ENCODE results near the gene ACSF2. TPM values are rescaled to one million over a fixed set of nuclear protein-coding genes. Genes with fewer than 3 reads are reported as not detected.

The ACSF2 gene
- total RNA-seq, 4 donors from 2014 or later = 97.3 to 193 (median 143) TPM

DNA sequence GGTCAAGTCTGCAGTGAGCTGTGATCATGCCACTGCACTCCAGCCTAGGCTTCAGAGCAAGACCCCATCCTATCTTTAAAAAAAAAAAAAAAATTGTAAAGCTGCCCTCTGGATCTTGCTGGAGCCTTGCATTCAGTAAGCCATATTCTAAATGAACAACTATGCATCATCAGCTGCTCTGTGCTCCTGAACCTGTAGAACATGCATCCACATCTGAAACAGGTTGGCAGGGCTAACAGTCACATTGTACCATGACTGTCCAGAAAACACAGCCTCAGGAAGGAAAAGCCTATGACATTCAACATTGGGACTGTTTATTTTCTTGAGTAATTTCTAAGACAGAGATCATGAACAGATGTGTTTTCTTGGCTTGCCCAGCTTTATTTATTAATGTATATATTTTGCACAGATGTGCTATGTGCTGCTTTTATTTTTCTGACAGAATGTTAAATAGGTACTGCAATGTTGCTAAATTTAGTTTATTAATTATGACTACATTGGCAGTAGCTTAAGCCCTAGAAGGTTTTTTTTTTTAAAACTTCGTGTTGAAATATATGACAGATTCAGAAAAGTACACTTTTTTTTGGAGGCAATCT lies 19.8 kb downstream of the ACSF2 start:
- no peak overlapping the region for H3K4me3 ChIP-seq (replicated peaks in 1 of 3)
- H3K27me3 ChIP-seq = no peaks in the 10 kb centered on the region
- DNase-seq = no peak
- 58 to 65% methylated on average over 1 of the region's 1 CpG for WGBS, 2 donors
- TF ChIP-seq, protein P1, sequence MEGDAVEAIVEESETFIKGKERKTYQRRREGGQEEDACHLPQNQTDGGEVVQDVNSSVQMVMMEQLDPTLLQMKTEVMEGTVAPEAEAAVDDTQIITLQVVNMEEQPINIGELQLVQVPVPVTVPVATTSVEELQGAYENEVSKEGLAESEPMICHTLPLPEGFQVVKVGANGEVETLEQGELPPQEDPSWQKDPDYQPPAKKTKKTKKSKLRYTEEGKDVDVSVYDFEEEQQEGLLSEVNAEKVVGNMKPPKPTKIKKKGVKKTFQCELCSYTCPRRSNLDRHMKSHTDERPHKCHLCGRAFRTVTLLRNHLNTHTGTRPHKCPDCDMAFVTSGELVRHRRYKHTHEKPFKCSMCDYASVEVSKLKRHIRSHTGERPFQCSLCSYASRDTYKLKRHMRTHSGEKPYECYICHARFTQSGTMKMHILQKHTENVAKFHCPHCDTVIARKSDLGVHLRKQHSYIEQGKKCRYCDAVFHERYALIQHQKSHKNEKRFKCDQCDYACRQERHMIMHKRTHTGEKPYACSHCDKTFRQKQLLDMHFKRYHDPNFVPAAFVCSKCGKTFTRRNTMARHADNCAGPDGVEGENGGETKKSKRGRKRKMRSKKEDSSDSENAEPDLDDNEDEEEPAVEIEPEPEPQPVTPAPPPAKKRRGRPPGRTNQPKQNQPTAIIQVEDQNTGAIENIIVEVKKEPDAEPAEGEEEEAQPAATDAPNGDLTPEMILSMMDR (IDR thresholded peaks at IDR 0.05) = no peak
- TF ChIP-seq POLR2A (IDR thresholded peaks at IDR 0.05) = no peak
- H3K36me3 ChIP-seq = no peaks in the 10 kb centered on the region
- H3K4me1 ChIP-seq = peaks cover 39 to 41% of the 10 kb centered on the region in 2 donors
- H3K9me3 ChIP-seq = no peaks in the 10 kb centered on the region
- intact Hi-C loops (cut with DNase I) = no loop called here
- H3K27ac ChIP-seq = no peak overlapping the region

DNA sequence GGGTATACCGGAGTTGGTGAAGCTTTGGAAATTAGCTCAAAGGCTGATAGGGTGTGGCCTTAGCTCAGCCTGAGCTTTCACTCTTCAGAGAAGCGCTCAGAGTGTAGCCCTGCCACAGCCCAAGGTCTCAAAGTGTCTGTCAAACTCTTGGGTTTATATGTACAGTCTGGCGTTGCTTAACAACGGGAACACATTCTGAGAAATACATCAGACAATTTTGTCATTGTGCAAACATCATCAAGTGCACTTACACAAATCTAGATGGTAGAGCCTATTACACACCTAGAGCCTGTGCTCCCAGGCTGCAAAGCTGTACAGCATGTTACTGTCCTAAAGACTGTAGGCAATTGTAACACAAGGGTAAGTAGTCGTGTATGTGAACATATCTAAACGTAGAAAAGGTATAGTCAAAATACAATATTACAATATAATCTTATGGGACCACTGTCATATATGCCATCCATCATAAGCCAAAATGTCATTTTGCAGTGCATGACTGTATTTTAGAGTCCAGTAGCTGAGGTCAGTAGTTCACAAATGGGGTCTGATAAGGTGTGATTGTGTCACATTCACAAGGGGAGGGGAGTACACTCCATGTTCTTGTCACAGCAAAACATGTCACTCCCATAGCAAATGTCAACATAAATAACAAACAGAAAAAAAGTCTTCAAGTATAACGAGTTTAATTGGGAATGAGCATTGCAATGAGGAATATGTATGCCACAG lies 22.0 kb downstream of the ACSF2 start:
- 88 to 89% methylated on average over 6 to 7 of the region's 7 CpGs for WGBS, 2 donors
- Histone ChIP-seq H3K4me1 (peaks cover 35 to 38% of the 10 kb centered on the region in 2 donors), H3K36me3 (no peaks in the 10 kb centered on the region), H3K27ac (peak overlapping the region in 1 of 3 donors; percentile 6), H3K27me3 (no peaks in the 10 kb centered on the region), H3K4me3 (replicated peaks in 1 of 3) (no peak overlapping the region), H3K9me3 (no peaks in the 10 kb centered on the region)
- no peak for TF ChIP-seq POLR2A (IDR thresholded peaks at IDR 0.05)
- TF ChIP-seq, protein P1 (IDR thresholded peaks at IDR 0.05) = no peak
- intact Hi-C loops (cut with DNase I) = no loop called here
- no peak for DNase-seq

DNA sequence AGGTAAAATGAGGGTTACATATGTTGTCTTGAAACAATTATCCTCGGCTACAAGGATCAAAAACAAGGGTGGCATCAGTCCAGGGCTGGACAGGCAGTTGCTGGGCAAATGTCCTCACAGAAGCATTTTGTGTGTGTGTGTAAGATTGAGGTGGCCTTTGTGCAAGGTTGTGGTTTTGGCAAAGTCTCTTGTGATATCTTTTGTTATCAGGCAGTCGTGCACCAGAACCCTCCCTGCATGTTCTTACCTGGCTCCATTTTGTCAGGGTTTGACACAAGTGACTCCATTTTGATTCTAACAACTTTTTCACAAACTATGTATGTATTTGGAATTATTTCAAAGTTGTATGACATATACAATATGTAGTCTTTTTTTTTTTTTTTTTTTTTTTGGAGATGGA lies 22.6 kb downstream of the ACSF2 start:
- Histone ChIP-seq H3K27me3 (no peaks in the 10 kb centered on the region), H3K36me3 (no peaks in the 10 kb centered on the region), H3K4me3 (replicated peaks in 1 of 3) (no peak overlapping the region), H3K9me3 (no peaks in the 10 kb centered on the region), H3K27ac (no peak overlapping the region), H3K4me1 (peaks cover 35 to 38% of the 10 kb centered on the region in 2 donors)
- intact Hi-C loops (cut with DNase I) = no loop called here
- TF ChIP-seq, protein P1 (IDR thresholded peaks at IDR 0.05) = no peak
- TF ChIP-seq POLR2A (IDR thresholded peaks at IDR 0.05) = no peak
- no peak for DNase-seq
- 65 to 67% methylated on average over 2 of the region's 2 CpGs for WGBS, 2 donors

DNA sequence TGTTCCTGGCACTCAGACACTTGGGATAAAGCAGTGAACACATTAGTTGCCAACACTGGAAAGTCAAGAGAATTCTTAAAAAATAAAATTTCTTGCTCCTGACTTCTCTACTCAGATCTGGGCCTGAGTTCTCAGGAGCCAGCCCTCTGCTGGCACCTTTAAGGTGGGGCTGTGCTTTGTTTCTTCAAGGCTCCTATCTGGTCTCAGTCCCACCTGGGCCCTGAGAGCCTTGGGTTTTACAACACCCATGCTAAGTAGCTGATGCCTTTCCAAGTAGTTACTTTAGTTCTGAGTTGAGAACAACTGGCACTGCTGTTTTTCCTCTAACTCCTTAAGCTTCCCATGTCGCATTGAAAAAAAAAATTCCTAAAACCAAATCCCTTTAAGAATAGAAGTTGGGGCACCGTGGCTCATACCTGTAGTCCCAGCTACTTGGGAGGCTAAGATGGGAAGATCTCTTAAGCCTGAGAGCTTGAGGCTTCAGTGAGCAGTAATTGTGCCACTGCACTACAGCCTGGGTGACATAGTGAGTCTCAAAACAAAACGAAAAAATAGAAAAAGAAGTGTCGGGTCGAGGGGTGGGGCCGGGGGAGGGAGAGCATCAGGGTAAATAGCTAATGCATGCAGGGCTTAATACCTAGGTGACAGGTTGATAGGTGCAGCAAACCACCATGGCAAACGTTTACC lies 26.1 kb downstream of the ACSF2 start:
- TF ChIP-seq, protein P1 (IDR thresholded peaks at IDR 0.05) = no peak
- TF ChIP-seq POLR2A (IDR thresholded peaks at IDR 0.05) = no peak
- peak; percentile 27 to 39 for DNase-seq
- Histone ChIP-seq H3K4me1 (peaks cover 26 to 31% of the 10 kb centered on the region in 2 donors), H3K4me3 (replicated peaks in 1 of 3) (no peak overlapping the region), H3K9me3 (no peaks in the 10 kb centered on the region), H3K27ac (peak overlapping the region; percentile 27 to 70 (median 65)), H3K27me3 (no peaks in the 10 kb centered on the region), H3K36me3 (no peaks in the 10 kb centered on the region)
- WGBS, 2 donors = 25 to 34% methylated on average over 7 of the region's 7 CpGs
- intact Hi-C loops (cut with DNase I) = no loop called here

All from thyroid gland (tissue), 4 donors.